GM23338 (cell line): ENCODE results near the gene MT1H. TPM values are rescaled to one million over a fixed set of nuclear protein-coding genes. Genes with fewer than 3 reads are reported as not detected.

Experiments used
- ATAC-seq: fragments of 200-7000 bp; cut with Tn5 transposase; 3 replicates; pipeline ENCODE4 v1.9.1; 2020
- DNase-seq: peaks from one replicate; pipeline ENCODE4 v3.0.0-alpha.2; 2015; ENCODE audit warnings: low spot score
- H2AFZ ChIP-seq: fragments of 200-600 bp; sonication (generic); 2 replicates; pipeline ENCODE4 v1.8.0; 2016; ENCODE audit warnings: antibody characterized with exemption, mild to moderate bottlenecking, moderate library complexity
- H3F3A ChIP-seq: fragments of 200-600 bp; sonication (generic); replicated peaks from 2 replicates; pipeline ENCODE4 v1.8.0; 2017; ENCODE audit warnings: antibody characterized with exemption, mixed run types, low read depth
- H3K27ac ChIP-seq: fragments of 200-600 bp; sonication (generic); 2 replicates; pipeline ENCODE4 v1.6.1; 2016; ENCODE audit warnings: low read depth
- H3K27me3 ChIP-seq: fragments of 200-600 bp; sonication (generic); 2 replicates; pipeline ENCODE4 v1.8.0; 2016; ENCODE audit warnings: mild to moderate bottlenecking, mixed run types, moderate library complexity; ENCODE audit not compliant: insufficient read depth
- H3K36me3 ChIP-seq: fragments of 200-600 bp; sonication (generic); 2 replicates; pipeline ENCODE4 v1.8.0; 2016; ENCODE audit warnings: mild to moderate bottlenecking; ENCODE audit not compliant: insufficient read depth
- H3K4me1 ChIP-seq: fragments of 200-600 bp; sonication (generic); 2 replicates; pipeline ENCODE4 v1.8.0; 2016; ENCODE audit warnings: mild to moderate bottlenecking, moderate library complexity; ENCODE audit not compliant: insufficient read depth
- H3K4me2 ChIP-seq: fragments of 200-600 bp; sonication (generic); 2 replicates; pipeline ENCODE4 v1.7.1; 2017; ENCODE audit warnings: mixed run types
- H3K4me3 ChIP-seq: fragments of 200-600 bp; sonication (generic); 2 replicates; pipeline ENCODE4 v1.6.1; 2016; ENCODE audit warnings: mixed run types
- H3K79me2 ChIP-seq: fragments of 200-600 bp; sonication (generic); replicated peaks from 2 replicates; pipeline ENCODE4 v1.8.0; 2017; ENCODE audit warnings: mild to moderate bottlenecking; ENCODE audit not compliant: insufficient read depth
- H3K9me2 ChIP-seq: fragments of 200-600 bp; sonication (generic); 2 replicates; pipeline ENCODE4 v1.8.0; 2017; ENCODE audit not compliant: insufficient read depth
- H4K20me1 ChIP-seq: fragments of 200-600 bp; sonication (generic); replicated peaks from 2 replicates; pipeline ENCODE4 v1.8.0; 2017; ENCODE audit warnings: mild to moderate bottlenecking; ENCODE audit not compliant: insufficient read depth
- H3K27ac Mint-ChIP-seq: 2 replicates; pipeline ENCODE4 v1.8.0; 2020; ENCODE audit warnings: inconsistent platforms, mild to moderate bottlenecking, moderate library complexity, mixed read lengths
- H3K27me3 Mint-ChIP-seq: 3 replicates; pipeline ENCODE4 v1.8.0; 2022; ENCODE audit warnings: low read depth, mild to moderate bottlenecking, moderate library complexity, mixed read lengths, inconsistent platforms; ENCODE audit not compliant: insufficient read depth, poor library complexity
- H3K36me3 Mint-ChIP-seq: 3 replicates; pipeline ENCODE4 v1.8.0; 2021; ENCODE audit warnings: low read depth, mild to moderate bottlenecking, inconsistent platforms, moderate library complexity, mixed read lengths
- H3K4me1 Mint-ChIP-seq: 3 replicates; pipeline ENCODE4 v1.8.0; 2020; ENCODE audit warnings: mild to moderate bottlenecking, inconsistent platforms, mixed read lengths
- H3K4me3 Mint-ChIP-seq: 3 replicates; pipeline ENCODE4 v1.8.0; 2021; ENCODE audit warnings: moderate library complexity, mild to moderate bottlenecking, inconsistent platforms, mixed read lengths
- H3K9me3 Mint-ChIP-seq: 3 replicates; pipeline ENCODE4 v1.8.0; 2020; ENCODE audit warnings: moderate library complexity, mild to moderate bottlenecking, inconsistent platforms, mixed read lengths
- EZH2 ChIP-seq: fragments of 200-600 bp; sonication (generic); IDR thresholded peaks from one replicate; pipeline ENCODE4 v1.8.0; 2017; ENCODE audit warnings: antibody characterized with exemption, mild to moderate bottlenecking, low read depth; ENCODE audit not compliant: unreplicated experiment
- EZH2phosphoT487 ChIP-seq: fragments of 200-600 bp; sonication (generic); IDR thresholded peaks from one replicate; pipeline ENCODE4 v1.8.1; 2018; ENCODE audit warnings: antibody characterized with exemption; ENCODE audit not compliant: unreplicated experiment
- STAT1 ChIP-seq: IDR thresholded peaks from one replicate; pipeline ENCODE4 v1.6.1; 2016; ENCODE audit warnings: antibody characterized with exemption; ENCODE audit not compliant: unreplicated experiment
- ZNF114 ChIP-seq: fragments of 250-450 bp; sonication (Bioruptor Pico); IDR thresholded peaks from 2 replicates; pipeline ENCODE4 v1.5.0; 2020; ENCODE audit warnings: mild to moderate bottlenecking, moderate library complexity
- polyA plus RNA-seq: library from polyadenylated mRNA; unstranded; fragments of >200 nt; fragmentation: Nextera tagmentation; extraction: Ambion mirVana; gene quantifications from 2 replicates; pipeline ENCODE4 v1.2.1, GENCODE V29; 2016
- total RNA-seq: library from RNA; depleted of rRNA; stranded (reverse); fragments of >200 nt; shearing (Covaris generic); gene quantifications from 2 replicates; pipeline ENCODE4 v1.2.3, GENCODE V29; 2014
- TF ChIP-seq, protein P1 (sequence below): fragments of 250-450 bp; sonication (Bioruptor Pico); IDR thresholded peaks from 2 replicates; pipeline ENCODE4 v1.5.0; 2020; ENCODE audit warnings: mild to moderate bottlenecking, moderate library complexity
- TF ChIP-seq, protein P2 (sequence below): IDR thresholded peaks from 2 replicates; pipeline ENCODE4 v1.6.1; 2016; ENCODE audit warnings: antibody characterized with exemption
- TF ChIP-seq, protein P3 (sequence below), 2 experiments: fragments of 200-600 bp in 1 of 2; sonication (generic) in 1 of 2; conservative IDR thresholded peaks; 2 replicates each; pipeline versions ENCODE4 v1.5.1 to v1.6.1; 2016 to 2017; ENCODE audit warnings: antibody characterized with exemption in 2 of 2, low read depth in 2 of 2, mild to moderate bottlenecking in 2 of 2, moderate library complexity in 1 of 2

Gene MT1H
- total and polyA plus RNA-seq, 2 experiments from 2014 or later, result 52.3 to 425 TPM

DNA sequence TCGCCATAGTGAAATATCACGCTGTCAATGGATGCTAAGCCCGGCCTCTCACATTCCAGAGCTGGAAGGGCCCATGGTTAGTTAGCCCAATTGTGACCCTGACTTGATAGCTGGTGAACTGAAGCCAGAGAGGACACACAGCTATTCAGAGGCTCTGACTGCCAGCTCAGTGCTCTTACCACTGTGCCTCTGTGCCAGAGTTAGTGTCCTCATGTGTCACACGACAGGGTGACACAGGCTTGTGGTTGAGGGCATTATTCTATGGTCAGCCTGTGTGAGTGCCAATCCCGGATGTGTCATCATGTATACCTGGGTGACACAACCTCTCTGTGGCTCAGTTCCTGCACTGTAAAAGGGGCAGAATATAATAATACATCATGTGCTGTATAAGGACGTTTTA is 10.2 kb downstream of the MT1H start:
- TF ChIP-seq STAT1 (no peak), EZH2phosphoT487 (no peak), EZH2 (no peak), ZNF114 (no peak)
- TF ChIP-seq, protein P1, sequence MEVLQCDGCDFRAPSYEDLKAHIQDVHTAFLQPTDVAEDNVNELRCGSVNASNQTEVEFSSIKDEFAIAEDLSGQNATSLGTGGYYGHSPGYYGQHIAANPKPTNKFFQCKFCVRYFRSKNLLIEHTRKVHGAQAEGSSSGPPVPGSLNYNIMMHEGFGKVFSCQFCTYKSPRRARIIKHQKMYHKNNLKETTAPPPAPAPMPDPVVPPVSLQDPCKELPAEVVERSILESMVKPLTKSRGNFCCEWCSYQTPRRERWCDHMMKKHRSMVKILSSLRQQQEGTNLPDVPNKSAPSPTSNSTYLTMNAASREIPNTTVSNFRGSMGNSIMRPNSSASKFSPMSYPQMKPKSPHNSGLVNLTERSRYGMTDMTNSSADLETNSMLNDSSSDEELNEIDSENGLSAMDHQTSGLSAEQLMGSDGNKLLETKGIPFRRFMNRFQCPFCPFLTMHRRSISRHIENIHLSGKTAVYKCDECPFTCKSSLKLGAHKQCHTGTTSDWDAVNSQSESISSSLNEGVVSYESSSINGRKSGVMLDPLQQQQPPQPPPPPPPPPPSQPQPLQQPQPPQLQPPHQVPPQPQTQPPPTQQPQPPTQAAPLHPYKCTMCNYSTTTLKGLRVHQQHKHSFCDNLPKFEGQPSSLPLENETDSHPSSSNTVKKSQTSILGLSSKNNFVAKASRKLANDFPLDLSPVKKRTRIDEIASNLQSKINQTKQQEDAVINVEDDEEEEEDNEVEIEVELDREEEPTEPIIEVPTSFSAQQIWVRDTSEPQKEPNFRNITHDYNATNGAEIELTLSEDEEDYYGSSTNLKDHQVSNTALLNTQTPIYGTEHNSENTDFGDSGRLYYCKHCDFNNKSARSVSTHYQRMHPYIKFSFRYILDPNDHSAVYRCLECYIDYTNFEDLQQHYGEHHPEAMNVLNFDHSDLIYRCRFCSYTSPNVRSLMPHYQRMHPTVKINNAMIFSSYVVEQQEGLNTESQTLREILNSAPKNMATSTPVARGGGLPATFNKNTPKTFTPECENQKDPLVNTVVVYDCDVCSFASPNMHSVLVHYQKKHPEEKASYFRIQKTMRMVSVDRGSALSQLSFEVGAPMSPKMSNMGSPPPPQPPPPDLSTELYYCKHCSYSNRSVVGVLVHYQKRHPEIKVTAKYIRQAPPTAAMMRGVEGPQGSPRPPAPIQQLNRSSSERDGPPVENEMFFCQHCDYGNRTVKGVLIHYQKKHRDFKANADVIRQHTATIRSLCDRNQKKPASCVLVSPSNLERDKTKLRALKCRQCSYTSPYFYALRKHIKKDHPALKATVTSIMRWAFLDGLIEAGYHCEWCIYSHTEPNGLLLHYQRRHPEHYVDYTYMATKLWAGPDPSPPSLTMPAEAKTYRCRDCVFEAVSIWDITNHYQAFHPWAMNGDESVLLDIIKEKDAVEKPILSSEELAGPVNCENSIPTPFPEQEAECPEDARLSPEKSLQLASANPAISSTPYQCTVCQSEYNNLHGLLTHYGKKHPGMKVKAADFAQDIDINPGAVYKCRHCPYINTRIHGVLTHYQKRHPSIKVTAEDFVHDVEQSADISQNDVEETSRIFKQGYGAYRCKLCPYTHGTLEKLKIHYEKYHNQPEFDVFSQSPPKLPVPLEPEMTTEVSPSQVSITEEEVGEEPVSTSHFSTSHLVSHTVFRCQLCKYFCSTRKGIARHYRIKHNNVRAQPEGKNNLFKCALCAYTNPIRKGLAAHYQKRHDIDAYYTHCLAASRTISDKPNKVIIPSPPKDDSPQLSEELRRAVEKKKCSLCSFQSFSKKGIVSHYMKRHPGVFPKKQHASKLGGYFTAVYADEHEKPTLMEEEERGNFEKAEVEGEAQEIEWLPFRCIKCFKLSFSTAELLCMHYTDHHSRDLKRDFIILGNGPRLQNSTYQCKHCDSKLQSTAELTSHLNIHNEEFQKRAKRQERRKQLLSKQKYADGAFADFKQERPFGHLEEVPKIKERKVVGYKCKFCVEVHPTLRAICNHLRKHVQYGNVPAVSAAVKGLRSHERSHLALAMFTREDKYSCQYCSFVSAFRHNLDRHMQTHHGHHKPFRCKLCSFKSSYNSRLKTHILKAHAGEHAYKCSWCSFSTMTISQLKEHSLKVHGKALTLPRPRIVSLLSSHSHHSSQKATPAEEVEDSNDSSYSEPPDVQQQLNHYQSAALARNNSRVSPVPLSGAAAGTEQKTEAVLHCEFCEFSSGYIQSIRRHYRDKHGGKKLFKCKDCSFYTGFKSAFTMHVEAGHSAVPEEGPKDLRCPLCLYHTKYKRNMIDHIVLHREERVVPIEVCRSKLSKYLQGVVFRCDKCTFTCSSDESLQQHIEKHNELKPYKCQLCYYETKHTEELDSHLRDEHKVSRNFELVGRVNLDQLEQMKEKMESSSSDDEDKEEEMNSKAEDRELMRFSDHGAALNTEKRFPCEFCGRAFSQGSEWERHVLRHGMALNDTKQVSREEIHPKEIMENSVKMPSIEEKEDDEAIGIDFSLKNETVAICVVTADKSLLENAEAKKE, result no peak
- TF ChIP-seq, protein P2, sequence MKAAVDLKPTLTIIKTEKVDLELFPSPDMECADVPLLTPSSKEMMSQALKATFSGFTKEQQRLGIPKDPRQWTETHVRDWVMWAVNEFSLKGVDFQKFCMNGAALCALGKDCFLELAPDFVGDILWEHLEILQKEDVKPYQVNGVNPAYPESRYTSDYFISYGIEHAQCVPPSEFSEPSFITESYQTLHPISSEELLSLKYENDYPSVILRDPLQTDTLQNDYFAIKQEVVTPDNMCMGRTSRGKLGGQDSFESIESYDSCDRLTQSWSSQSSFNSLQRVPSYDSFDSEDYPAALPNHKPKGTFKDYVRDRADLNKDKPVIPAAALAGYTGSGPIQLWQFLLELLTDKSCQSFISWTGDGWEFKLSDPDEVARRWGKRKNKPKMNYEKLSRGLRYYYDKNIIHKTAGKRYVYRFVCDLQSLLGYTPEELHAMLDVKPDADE, result no peak
- TF ChIP-seq, protein P3, sequence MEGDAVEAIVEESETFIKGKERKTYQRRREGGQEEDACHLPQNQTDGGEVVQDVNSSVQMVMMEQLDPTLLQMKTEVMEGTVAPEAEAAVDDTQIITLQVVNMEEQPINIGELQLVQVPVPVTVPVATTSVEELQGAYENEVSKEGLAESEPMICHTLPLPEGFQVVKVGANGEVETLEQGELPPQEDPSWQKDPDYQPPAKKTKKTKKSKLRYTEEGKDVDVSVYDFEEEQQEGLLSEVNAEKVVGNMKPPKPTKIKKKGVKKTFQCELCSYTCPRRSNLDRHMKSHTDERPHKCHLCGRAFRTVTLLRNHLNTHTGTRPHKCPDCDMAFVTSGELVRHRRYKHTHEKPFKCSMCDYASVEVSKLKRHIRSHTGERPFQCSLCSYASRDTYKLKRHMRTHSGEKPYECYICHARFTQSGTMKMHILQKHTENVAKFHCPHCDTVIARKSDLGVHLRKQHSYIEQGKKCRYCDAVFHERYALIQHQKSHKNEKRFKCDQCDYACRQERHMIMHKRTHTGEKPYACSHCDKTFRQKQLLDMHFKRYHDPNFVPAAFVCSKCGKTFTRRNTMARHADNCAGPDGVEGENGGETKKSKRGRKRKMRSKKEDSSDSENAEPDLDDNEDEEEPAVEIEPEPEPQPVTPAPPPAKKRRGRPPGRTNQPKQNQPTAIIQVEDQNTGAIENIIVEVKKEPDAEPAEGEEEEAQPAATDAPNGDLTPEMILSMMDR (conservative IDR thresholded peaks at IDR 0.05; ENCODE audit: low read depth in 2 of 2), result no peak
- Histone ChIP-seq H3K4me3 (no peak overlapping the region), H3K27ac (no peak overlapping the region), H2AFZ (no peak overlapping the region), H3K27me3 (peaks cover 24% of the 10 kb centered on the region), H3K4me1 (peaks cover 45% of the 10 kb centered on the region), H3F3A (peaks cover 14% of the 10 kb centered on the region), H3K9me2 (no peaks in the 10 kb centered on the region), H3K36me3 (no peaks in the 10 kb centered on the region), H3K79me2 (peaks cover 14% of the 10 kb centered on the region), H4K20me1 (no peaks in the 10 kb centered on the region), H3K4me2 (no peak overlapping the region)
- Mint-ChIP-seq H3K4me1 (peaks cover 45% of the 10 kb centered on the region), H3K4me3 (no peak overlapping the region), H3K9me3 (no peaks in the 10 kb centered on the region), H3K27ac (no peak overlapping the region), H3K27me3 (peaks cover 44% of the 10 kb centered on the region), H3K36me3 (peaks cover 20% of the 10 kb centered on the region)
- ATAC-seq (no peak), DNase-seq (no peak)
